Liver (tissue), 3 donors: Measurements from ENCODE around the gene PTRH1.

Source experiments
- RAD21 ChIP-seq, 2 donors: IDR thresholded peaks; 2 replicates each; pipeline ENCODE4 v1.6.1; 2016; ENCODE audit warnings: antibody characterized with exemption in 2 of 2, mild to moderate bottlenecking in 2 of 2
- TF ChIP-seq, protein P1 (sequence below): fragments of 150-350 bp; IDR thresholded peaks from 2 replicates; pipeline ENCODE4 v1.5.1; 2017; ENCODE audit warnings: improper control_type of control experiment, low read depth, low read length; ENCODE audit not compliant: missing input control
- donor health status: healthy.
- donor health status: healthy.

GRCh38 chr9:127738666-127739065, 23.2 kb upstream of the PTRH1 start:
- TF ChIP-seq, protein P1, sequence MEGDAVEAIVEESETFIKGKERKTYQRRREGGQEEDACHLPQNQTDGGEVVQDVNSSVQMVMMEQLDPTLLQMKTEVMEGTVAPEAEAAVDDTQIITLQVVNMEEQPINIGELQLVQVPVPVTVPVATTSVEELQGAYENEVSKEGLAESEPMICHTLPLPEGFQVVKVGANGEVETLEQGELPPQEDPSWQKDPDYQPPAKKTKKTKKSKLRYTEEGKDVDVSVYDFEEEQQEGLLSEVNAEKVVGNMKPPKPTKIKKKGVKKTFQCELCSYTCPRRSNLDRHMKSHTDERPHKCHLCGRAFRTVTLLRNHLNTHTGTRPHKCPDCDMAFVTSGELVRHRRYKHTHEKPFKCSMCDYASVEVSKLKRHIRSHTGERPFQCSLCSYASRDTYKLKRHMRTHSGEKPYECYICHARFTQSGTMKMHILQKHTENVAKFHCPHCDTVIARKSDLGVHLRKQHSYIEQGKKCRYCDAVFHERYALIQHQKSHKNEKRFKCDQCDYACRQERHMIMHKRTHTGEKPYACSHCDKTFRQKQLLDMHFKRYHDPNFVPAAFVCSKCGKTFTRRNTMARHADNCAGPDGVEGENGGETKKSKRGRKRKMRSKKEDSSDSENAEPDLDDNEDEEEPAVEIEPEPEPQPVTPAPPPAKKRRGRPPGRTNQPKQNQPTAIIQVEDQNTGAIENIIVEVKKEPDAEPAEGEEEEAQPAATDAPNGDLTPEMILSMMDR, result no peak
- TF ChIP-seq RAD21 (IDR thresholded peaks at IDR 0.05), result no peak
